Mammary epithelial cell (primary cell): ENCODE measurements around the gene ADGRL3.

Experiments used
- CTCF ChIP-seq, 2 donors: IDR thresholded peaks in 1 of 2; conservative IDR thresholded peaks in 1 of 2; 2 replicates each; pipeline ENCODE4 v1.5.1; 2011 to 2012; ENCODE audit warnings: inconsistent platforms in 2 of 2, low read length in 2 of 2, mild to moderate bottlenecking in 2 of 2, control low read depth in 1 of 2, low read depth in 1 of 2; ENCODE audit not compliant: insufficient read depth in 1 of 2; ENCODE audit errors: extremely low read depth in 1 of 2
- EZH2 ChIP-seq: IDR thresholded peaks from 2 replicates; pipeline ENCODE4 v1.6.1; 2012; ENCODE audit warnings: low read length, inconsistent platforms, borderline replicate concordance

- TF ChIP-seq CTCF (conservative IDR thresholded peaks at IDR 0.05 in 1 of 2, IDR thresholded peaks at IDR 0.05 in 1 of 2; ENCODE audit: extremely low read depth in 1 of 2, insufficient read depth in 1 of 2, low read depth in 1 of 2, low read length in 2 of 2) (no peak), EZH2 (no peak)
Observed at GRCh38 chr4:61395754-61396153, 195.6 kb downstream of the ADGRL3 start.
